ENCODE results near the gene PCDH9. TPM values are rescaled to one million over a fixed set of nuclear protein-coding genes. Genes with fewer than 3 reads are reported as not detected.

PCDH9 gene
- polyA plus RNA-seq, 3 donors: 0.03 TPM; not detected in 1

DNA sequence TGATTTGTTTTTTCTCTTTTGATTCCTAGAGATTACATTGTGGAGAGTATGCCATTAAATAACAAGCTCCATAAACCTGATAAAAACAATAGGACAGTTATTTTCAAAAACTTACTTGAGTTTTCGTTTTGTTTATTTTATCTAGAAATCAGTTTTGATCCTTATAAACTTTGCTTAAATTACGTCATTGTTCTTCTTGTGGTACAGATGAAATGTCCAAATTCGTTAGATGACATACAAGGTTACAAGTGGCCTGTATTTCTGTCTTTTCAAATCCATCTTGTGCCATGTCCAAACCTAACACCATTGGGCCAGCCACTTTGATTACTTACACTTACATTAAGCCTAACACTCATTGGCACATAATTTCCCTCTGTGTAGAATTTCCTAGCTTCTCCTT, 372.0 kb downstream of the PCDH9 start:
- Histone ChIP-seq H3K79me2 (ENCODE audit: insufficient read depth, low read length) (no peaks in the 10 kb centered on the region), H3K27me3 (ENCODE audit: control insufficient read depth in 2 of 2, insufficient read depth in 2 of 2, low read length in 2 of 2) (no peaks in the 10 kb centered on the region), H3K9ac (ENCODE audit: insufficient read depth, low read length, poor library complexity, severe bottlenecking) (no peak overlapping the region), H2AFZ (ENCODE audit: insufficient read depth, low read depth, low read length, poor library complexity, severe bottlenecking) (no peak overlapping the region), H3K4me2 (replicated peaks; ENCODE audit: extremely low read depth, low read length, poor library complexity, severe bottlenecking) (no peak overlapping the region), H3K27ac (ENCODE audit: low read depth in 1 of 2, low read length in 2 of 2) (no peak overlapping the region), H3K4me1 (ENCODE audit: control insufficient read depth in 1 of 2, insufficient read depth in 2 of 2, low read length in 2 of 2) (no peaks in the 10 kb centered on the region), H3K36me3 (replicated peaks in 1 of 2; ENCODE audit: control insufficient read depth in 1 of 2, insufficient read depth in 2 of 2, low read length in 2 of 2) (no peaks in the 10 kb centered on the region), H3K9me3 (replicated peaks in 1 of 2; ENCODE audit: control insufficient read depth in 1 of 2, insufficient read depth in 1 of 2, low read length in 2 of 2) (no peaks in the 10 kb centered on the region), H3K4me3 (replicated peaks in 1 of 3; ENCODE audit: low read depth in 2 of 3, low read length in 3 of 3) (no peak overlapping the region), H4K20me1 (ENCODE audit: insufficient read depth, low read length) (no peaks in the 10 kb centered on the region)
- peaks cover 0 to 2% (median 0%) of the 10 kb centered on the region in 7 donors for H3K9me3 Mint-ChIP-seq
- no CpG with 5 or more reads among the region's 3 CpGs for WGBS (ENCODE audit: insufficient coverage)
- H3K27ac Mint-ChIP-seq: no peak overlapping the region
- peaks cover 4% of the 10 kb centered on the region for H3K4me1 Mint-ChIP-seq
- intact Hi-C loops (cut with micrococcal nuclease): no loop called here
- TF ChIP-seq, protein P1, sequence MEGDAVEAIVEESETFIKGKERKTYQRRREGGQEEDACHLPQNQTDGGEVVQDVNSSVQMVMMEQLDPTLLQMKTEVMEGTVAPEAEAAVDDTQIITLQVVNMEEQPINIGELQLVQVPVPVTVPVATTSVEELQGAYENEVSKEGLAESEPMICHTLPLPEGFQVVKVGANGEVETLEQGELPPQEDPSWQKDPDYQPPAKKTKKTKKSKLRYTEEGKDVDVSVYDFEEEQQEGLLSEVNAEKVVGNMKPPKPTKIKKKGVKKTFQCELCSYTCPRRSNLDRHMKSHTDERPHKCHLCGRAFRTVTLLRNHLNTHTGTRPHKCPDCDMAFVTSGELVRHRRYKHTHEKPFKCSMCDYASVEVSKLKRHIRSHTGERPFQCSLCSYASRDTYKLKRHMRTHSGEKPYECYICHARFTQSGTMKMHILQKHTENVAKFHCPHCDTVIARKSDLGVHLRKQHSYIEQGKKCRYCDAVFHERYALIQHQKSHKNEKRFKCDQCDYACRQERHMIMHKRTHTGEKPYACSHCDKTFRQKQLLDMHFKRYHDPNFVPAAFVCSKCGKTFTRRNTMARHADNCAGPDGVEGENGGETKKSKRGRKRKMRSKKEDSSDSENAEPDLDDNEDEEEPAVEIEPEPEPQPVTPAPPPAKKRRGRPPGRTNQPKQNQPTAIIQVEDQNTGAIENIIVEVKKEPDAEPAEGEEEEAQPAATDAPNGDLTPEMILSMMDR (IDR thresholded peaks at IDR 0.05): no peak
- H3K27me3 Mint-ChIP-seq (ENCODE audit: low read depth in 3 of 3): no peaks in the 10 kb centered on the region
- H3K4me3 Mint-ChIP-seq: no peak overlapping the region
- no peak for DNase-seq
- no peaks in the 10 kb centered on the region for H3K36me3 Mint-ChIP-seq

DNA sequence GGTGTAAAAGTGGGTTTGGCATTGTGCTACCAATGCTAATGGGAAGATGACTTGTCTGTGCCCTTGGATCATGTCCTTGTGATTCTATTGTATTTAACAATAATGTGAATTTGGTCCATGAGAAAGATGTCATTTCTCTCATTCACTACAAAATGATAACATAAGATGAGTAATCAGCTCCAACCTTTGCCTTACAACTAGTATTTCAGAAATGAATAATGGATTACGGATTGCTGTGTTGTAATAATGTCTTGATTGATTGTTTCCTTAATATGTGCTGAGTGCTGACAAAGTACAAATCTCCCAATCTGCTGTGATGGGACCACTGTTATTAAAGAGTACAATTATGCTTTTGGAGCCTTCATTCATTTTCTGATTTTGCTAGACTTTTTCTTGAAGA, 375.0 kb downstream of the PCDH9 start:
- TF ChIP-seq, protein P1 (IDR thresholded peaks at IDR 0.05): no peak
- DNase-seq: no peak
- no CpG with 5 or more reads among the region's 1 CpG for WGBS (ENCODE audit: insufficient coverage)
- H3K4me2 ChIP-seq (replicated peaks; ENCODE audit: extremely low read depth, low read length, poor library complexity, severe bottlenecking): no peak overlapping the region
- no peak overlapping the region for H3K4me3 ChIP-seq (replicated peaks in 1 of 3; ENCODE audit: low read depth in 2 of 3, low read length in 3 of 3)
- H3K27ac ChIP-seq (ENCODE audit: low read depth in 1 of 2, low read length in 2 of 2): no peak overlapping the region
- no peak overlapping the region for H3K9ac ChIP-seq (ENCODE audit: insufficient read depth, low read length, poor library complexity, severe bottlenecking)
- peaks cover 4% of the 10 kb centered on the region for H3K4me1 Mint-ChIP-seq
- no peaks in the 10 kb centered on the region for H3K27me3 Mint-ChIP-seq (ENCODE audit: low read depth in 3 of 3)
- no peaks in the 10 kb centered on the region for H3K36me3 Mint-ChIP-seq
- H4K20me1 ChIP-seq (ENCODE audit: insufficient read depth, low read length): no peaks in the 10 kb centered on the region
- H3K27me3 ChIP-seq (ENCODE audit: control insufficient read depth in 2 of 2, insufficient read depth in 2 of 2, low read length in 2 of 2): no peaks in the 10 kb centered on the region
- H3K36me3 ChIP-seq (replicated peaks in 1 of 2; ENCODE audit: control insufficient read depth in 1 of 2, insufficient read depth in 2 of 2, low read length in 2 of 2): no peaks in the 10 kb centered on the region
- H3K9me3 ChIP-seq (replicated peaks in 1 of 2; ENCODE audit: control insufficient read depth in 1 of 2, insufficient read depth in 1 of 2, low read length in 2 of 2): no peaks in the 10 kb centered on the region
- no peak overlapping the region for H2AFZ ChIP-seq (ENCODE audit: insufficient read depth, low read depth, low read length, poor library complexity, severe bottlenecking)
- H3K9me3 Mint-ChIP-seq: peaks cover 0 to 6% (median 2%) of the 10 kb centered on the region in 7 donors
- H3K27ac Mint-ChIP-seq: no peak overlapping the region
- no peak overlapping the region for H3K4me3 Mint-ChIP-seq
- intact Hi-C loops (cut with micrococcal nuclease): no loop called here
- no peaks in the 10 kb centered on the region for H3K4me1 ChIP-seq (ENCODE audit: control insufficient read depth in 1 of 2, insufficient read depth in 2 of 2, low read length in 2 of 2)
- H3K79me2 ChIP-seq (ENCODE audit: insufficient read depth, low read length): no peaks in the 10 kb centered on the region
